SK-N-MC (cell line): ENCODE results near the gene EDC3.
A peak's percentile ranks its signal among the peaks of the same experiment; 100 is the strongest.
"Not testable (repeated sequence)": the region's sequence is repeated elsewhere in the genome, so short reads cannot be mapped to it uniquely, and the experiment has no call there.

Source experiments
- DNase-seq: peaks from one replicate; pipeline ENCODE4 v3.0.0-alpha.2; 2011; ENCODE audit warnings: low read depth, low spot score
- H3K27ac ChIP-seq: fragments of 200-600 bp; sonication (generic); 2 replicates; pipeline ENCODE4 v1.5.1; 2016; ENCODE audit warnings: mixed run types
- H3K36me3 ChIP-seq: fragments of 200-600 bp; sonication (generic); 2 replicates; pipeline ENCODE4 v1.6.1; 2017; ENCODE audit warnings: antibody characterized with exemption, low read length, mixed read lengths; ENCODE audit not compliant: insufficient read depth
- H3K4me3 ChIP-seq: fragments of 200-600 bp; sonication (generic); 2 replicates; pipeline ENCODE4 v1.5.1; 2016
- H3K9ac ChIP-seq: fragments of 200-600 bp; sonication (generic); 2 replicates; pipeline ENCODE4 v1.8.0; 2017; ENCODE audit warnings: mixed run types, mixed read lengths; ENCODE audit not compliant: insufficient read length
- H3K9me3 ChIP-seq: fragments of 200-600 bp; sonication (generic); 2 replicates; pipeline ENCODE4 v1.6.1; 2017; ENCODE audit warnings: low read depth, mild to moderate bottlenecking, antibody characterized with exemption, low read length, moderate library complexity, mixed read lengths
- EZH2 ChIP-seq: fragments of 200-600 bp; sonication (generic); IDR thresholded peaks from one replicate; pipeline ENCODE4 v1.6.1; 2017; ENCODE audit warnings: antibody characterized with exemption
- FOXP2 ChIP-seq: optimal IDR thresholded peaks from 2 replicates; pipeline ENCODE3; 2011; ENCODE audit warnings: mild to moderate bottlenecking, moderate library complexity; ENCODE audit not compliant: insufficient read depth; ENCODE audit errors: extremely low read length, control extremely low read depth
- POLR2AphosphoS5 ChIP-seq: IDR thresholded peaks from 2 replicates; pipeline ENCODE4 v1.6.1; 2012; ENCODE audit warnings: mild to moderate bottlenecking, low read depth, low read length, borderline replicate concordance

Gene EDC3

GRCh38 chr15:74631935-74632560 lies 63.8 kb downstream of the EDC3 start:
- no peak overlapping the region for H3K4me3 ChIP-seq
- H3K9me3 ChIP-seq = no peaks in the 10 kb centered on the region
- no peak for DNase-seq
- peaks cover 74% of the 10 kb centered on the region for H3K36me3 ChIP-seq
- TF ChIP-seq EZH2 (no peak), FOXP2 (no peak), POLR2AphosphoS5 (no peak)
- no peak overlapping the region for H3K9ac ChIP-seq
- no peak overlapping the region for H3K27ac ChIP-seq

- H3K36me3 ChIP-seq = peaks cover 73% of the 10 kb centered on the region
Measured at GRCh38 chr15:74631408-74631807, 64.4 kb downstream of the EDC3 start.

GRCh38 chr15:74631087-74631385 lies 64.8 kb downstream of the EDC3 start:
- H3K9ac ChIP-seq = no peak overlapping the region
- no peaks in the 10 kb centered on the region for H3K9me3 ChIP-seq
- TF ChIP-seq EZH2 (no peak), POLR2AphosphoS5 (no peak; the same call in 1 of the 2 replicates), FOXP2 (no peak)
- no peak overlapping the region for H3K27ac ChIP-seq
- no peak for DNase-seq
- H3K4me3 ChIP-seq = no peak overlapping the region
- peaks cover 73% of the 10 kb centered on the region for H3K36me3 ChIP-seq

More at GRCh38 chr15:74631408-74631807, 64.4 kb downstream of the EDC3 start:
- H3K27ac ChIP-seq = no peak overlapping the region
- DNase-seq = no peak
- H3K4me3 ChIP-seq = no peak overlapping the region
- no peaks in the 10 kb centered on the region for H3K9me3 ChIP-seq
- no peak overlapping the region for H3K9ac ChIP-seq
- TF ChIP-seq FOXP2 (no peak), POLR2AphosphoS5 (no peak), EZH2 (no peak)

GRCh38 chr15:74630284-74631086 lies 65.3 kb downstream of the EDC3 start:
- no peak overlapping the region for H3K4me3 ChIP-seq
- H3K36me3 ChIP-seq = peaks cover 73% of the 10 kb centered on the region

GRCh38 chr15:74629696-74630095 lies 66.1 kb downstream of the EDC3 start:
- H3K27ac ChIP-seq, H3K4me3 ChIP-seq, DNase-seq, H3K9ac ChIP-seq, H3K9me3 ChIP-seq: not testable (repeated sequence)
- H3K36me3 ChIP-seq = peaks cover 73% of the 10 kb centered on the region

More at GRCh38 chr15:74630284-74631086, 65.3 kb downstream of the EDC3 start:
- no peaks in the 10 kb centered on the region for H3K9me3 ChIP-seq
- no peak overlapping the region for H3K27ac ChIP-seq
- H3K9ac ChIP-seq = no peak overlapping the region
- TF ChIP-seq POLR2AphosphoS5 (peak; percentile 39), EZH2 (no peak)
- no peak for DNase-seq

- Histone ChIP-seq H3K27ac (no peak overlapping the region), H3K9ac (no peak overlapping the region), H3K36me3 (peaks cover 73% of the 10 kb centered on the region), H3K9me3 (no peaks in the 10 kb centered on the region), H3K4me3 (no peak overlapping the region)
- TF ChIP-seq FOXP2 (no peak), POLR2AphosphoS5 (no peak), EZH2 (no peak)
- DNase-seq = no peak
Measured at GRCh38 chr15:74628949-74629348, 66.9 kb downstream of the EDC3 start.

- H3K27ac ChIP-seq = no peak overlapping the region
Measured at GRCh38 chr15:74628199-74628598, 67.6 kb downstream of the EDC3 start.

GRCh38 chr15:74627766-74628165 lies 68.1 kb downstream of the EDC3 start:
- Histone ChIP-seq H3K9ac (no peak overlapping the region), H3K27ac (no peak overlapping the region), H3K36me3 (peaks cover 81% of the 10 kb centered on the region), H3K9me3 (no peaks in the 10 kb centered on the region), H3K4me3 (no peak overlapping the region)
- no peak for TF ChIP-seq FOXP2
- no peak for TF ChIP-seq EZH2
- no peak for TF ChIP-seq POLR2AphosphoS5
- no peak for DNase-seq

More at GRCh38 chr15:74628199-74628598, 67.6 kb downstream of the EDC3 start:
- Histone ChIP-seq H3K9me3 (no peaks in the 10 kb centered on the region), H3K9ac (no peak overlapping the region), H3K36me3 (peaks cover 77% of the 10 kb centered on the region), H3K4me3 (no peak overlapping the region)
- no peak for DNase-seq
- TF ChIP-seq POLR2AphosphoS5 (no peak), EZH2 (no peak), FOXP2 (no peak)
